DND-41 (cell line): ENCODE data around the gene MAGEB1.

Experiments used
- ATAC-seq: fragments of 200-7000 bp; cut with Tn5 transposase; 3 replicates; pipeline ENCODE4 v1.9.1; 2021; ENCODE audit warnings: low read depth; ENCODE audit not compliant: insufficient read depth
- DNase-seq: peaks from one replicate; pipeline ENCODE4 v3.0.0-alpha.2; 2020
- H2AFZ ChIP-seq: 2 replicates; pipeline ENCODE4 v1.6.0; 2012; ENCODE audit warnings: low read depth, low read length
- H3K27ac ChIP-seq: 2 replicates; pipeline ENCODE4 v1.5.1; 2012; ENCODE audit warnings: low read length, inconsistent platforms
- H3K27me3 ChIP-seq: fragments of 200-600 bp; sonication (generic); 2 replicates; pipeline ENCODE4 v1.6.0; 2012; ENCODE audit warnings: low read length, mild to moderate bottlenecking, inconsistent platforms; ENCODE audit not compliant: insufficient read depth, poor library complexity
- H3K36me3 ChIP-seq: 2 replicates; pipeline ENCODE4 v1.5.1; 2012; ENCODE audit warnings: low read length, inconsistent platforms; ENCODE audit not compliant: insufficient read depth
- H3K4me1 ChIP-seq: 2 replicates; pipeline ENCODE4 v1.5.1; 2012; ENCODE audit warnings: mild to moderate bottlenecking, low read length; ENCODE audit not compliant: insufficient read depth
- H3K4me2 ChIP-seq: 2 replicates; pipeline ENCODE4 v1.6.0; 2012; ENCODE audit warnings: mild to moderate bottlenecking, moderate library complexity, low read length, inconsistent platforms; ENCODE audit not compliant: insufficient read depth
- H3K4me3 ChIP-seq, 2 experiments: fragments of 200-600 bp in 1 of 2; shearing (Covaris generic) in 1 of 2; 2 replicates each; pipeline ENCODE4 v1.5.1; 2012 to 2016; ENCODE audit warnings: inconsistent platforms in 2 of 2, low read length in 2 of 2, mild to moderate bottlenecking in 2 of 2, low read depth in 1 of 2, moderate library complexity in 1 of 2
- H3K79me2 ChIP-seq: 2 replicates; pipeline ENCODE4 v1.6.0; 2012; ENCODE audit warnings: low read length, inconsistent platforms; ENCODE audit not compliant: insufficient read depth
- H3K9ac ChIP-seq: 2 replicates; pipeline ENCODE4 v1.6.0; 2012; ENCODE audit warnings: low read depth, mild to moderate bottlenecking, inconsistent platforms, low read length, moderate library complexity
- H3K9me3 ChIP-seq: 2 replicates; pipeline ENCODE4 v1.5.1; 2012; ENCODE audit warnings: low read length, moderate library complexity, mild to moderate bottlenecking, inconsistent platforms; ENCODE audit not compliant: insufficient read depth, severe bottlenecking
- H4K20me1 ChIP-seq: 2 replicates; pipeline ENCODE4 v1.6.0; 2012; ENCODE audit warnings: low read length; ENCODE audit not compliant: insufficient read depth
- CTCF ChIP-seq: IDR thresholded peaks from 2 replicates; pipeline ENCODE4 v1.5.1; 2012; ENCODE audit warnings: borderline replicate concordance, low read length, moderate library complexity, mild to moderate bottlenecking; ENCODE audit not compliant: poor library complexity, severe bottlenecking; ENCODE audit errors: extremely low read depth
- EZH2 ChIP-seq: IDR thresholded peaks from 3 replicates; pipeline ENCODE4 v1.6.1; 2012; ENCODE audit warnings: borderline replicate concordance, low read depth, mild to moderate bottlenecking, moderate library complexity, low read length, inconsistent platforms; ENCODE audit not compliant: severe bottlenecking

Gene MAGEB1

GRCh38 chrX:30259927-30260326 is 13.0 kb downstream of the MAGEB1 start:
- Histone ChIP-seq H3K4me2 (no peak overlapping the region), H3K27ac (no peak overlapping the region), H3K4me3 (no peak overlapping the region), H3K4me1 (no peaks in the 10 kb centered on the region), H3K27me3 (no peaks in the 10 kb centered on the region), H3K79me2 (no peaks in the 10 kb centered on the region), H3K36me3 (no peaks in the 10 kb centered on the region), H3K9me3 (no peaks in the 10 kb centered on the region), H3K9ac (no peak overlapping the region), H4K20me1 (no peaks in the 10 kb centered on the region), H2AFZ (no peak overlapping the region)
- no peak for DNase-seq
- ATAC-seq = no peak
- no peak for TF ChIP-seq CTCF

GRCh38 chrX:30261012-30261411 is 14.1 kb downstream of the MAGEB1 start:
- no peak overlapping the region for H3K4me2 ChIP-seq
- ATAC-seq = no peak

GRCh38 chrX:30262763-30263162 is 15.8 kb downstream of the MAGEB1 start:
- no peaks in the 10 kb centered on the region for H3K4me1 ChIP-seq
- H3K36me3 ChIP-seq = no peaks in the 10 kb centered on the region
- H3K9me3 ChIP-seq = no peaks in the 10 kb centered on the region
- no peaks in the 10 kb centered on the region for H4K20me1 ChIP-seq
- H3K4me3 ChIP-seq = no peak overlapping the region
- H3K27ac ChIP-seq = no peak overlapping the region
- TF ChIP-seq EZH2 = no peak
- TF ChIP-seq CTCF = no peak
- H3K79me2 ChIP-seq = no peaks in the 10 kb centered on the region
- no peak overlapping the region for H3K9ac ChIP-seq
- DNase-seq (no peak), ATAC-seq (no peak)
- H3K27me3 ChIP-seq = no peaks in the 10 kb centered on the region
- no peak overlapping the region for H2AFZ ChIP-seq
- H3K4me2 ChIP-seq = no peak overlapping the region

More at GRCh38 chrX:30261012-30261411, 14.1 kb downstream of the MAGEB1 start:
- H4K20me1 ChIP-seq = no peaks in the 10 kb centered on the region
- no peak overlapping the region for H3K27ac ChIP-seq
- H3K9me3 ChIP-seq = no peaks in the 10 kb centered on the region
- no peaks in the 10 kb centered on the region for H3K36me3 ChIP-seq
- no peaks in the 10 kb centered on the region for H3K27me3 ChIP-seq
- no peak overlapping the region for H3K9ac ChIP-seq
- DNase-seq = no peak
- H3K4me1 ChIP-seq = no peaks in the 10 kb centered on the region
- H2AFZ ChIP-seq = no peak overlapping the region
- H3K79me2 ChIP-seq = no peaks in the 10 kb centered on the region
- H3K4me3 ChIP-seq = no peak overlapping the region
- TF ChIP-seq EZH2 (no peak), CTCF (no peak)

DNA sequence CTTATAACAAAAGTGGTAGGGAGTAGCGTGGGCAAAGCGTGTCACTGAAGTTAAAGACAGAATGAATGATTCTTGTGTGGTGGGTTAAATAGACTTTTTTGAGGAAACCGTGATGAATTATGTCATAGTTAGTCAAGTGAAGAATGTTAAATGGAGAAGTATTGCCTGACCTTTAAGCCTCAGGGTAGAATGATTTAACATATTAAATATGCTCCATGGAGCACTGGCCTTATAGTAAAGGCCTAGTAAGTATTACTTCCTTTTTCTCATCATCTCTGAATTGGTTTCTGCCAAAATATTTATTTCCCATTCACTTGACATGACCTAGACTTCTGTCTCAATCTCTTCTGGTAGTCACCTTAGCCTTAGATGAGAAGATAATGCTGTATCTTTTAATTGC is 23.7 kb downstream of the MAGEB1 start:
- ATAC-seq = no peak

More for the DNA sequence above, 23.7 kb downstream of the MAGEB1 start:
- Histone ChIP-seq H2AFZ (no peak overlapping the region), H3K4me1 (no peaks in the 10 kb centered on the region), H3K4me2 (no peak overlapping the region), H3K36me3 (no peaks in the 10 kb centered on the region), H3K27me3 (no peaks in the 10 kb centered on the region), H3K9ac (no peak overlapping the region), H4K20me1 (no peaks in the 10 kb centered on the region), H3K79me2 (no peaks in the 10 kb centered on the region), H3K4me3 (no peak overlapping the region), H3K27ac (no peak overlapping the region), H3K9me3 (no peaks in the 10 kb centered on the region)
- TF ChIP-seq CTCF (no peak), EZH2 (no peak)
- DNase-seq = no peak
